ENCODE data around the gene UPK2.

Gene UPK2

DNA sequence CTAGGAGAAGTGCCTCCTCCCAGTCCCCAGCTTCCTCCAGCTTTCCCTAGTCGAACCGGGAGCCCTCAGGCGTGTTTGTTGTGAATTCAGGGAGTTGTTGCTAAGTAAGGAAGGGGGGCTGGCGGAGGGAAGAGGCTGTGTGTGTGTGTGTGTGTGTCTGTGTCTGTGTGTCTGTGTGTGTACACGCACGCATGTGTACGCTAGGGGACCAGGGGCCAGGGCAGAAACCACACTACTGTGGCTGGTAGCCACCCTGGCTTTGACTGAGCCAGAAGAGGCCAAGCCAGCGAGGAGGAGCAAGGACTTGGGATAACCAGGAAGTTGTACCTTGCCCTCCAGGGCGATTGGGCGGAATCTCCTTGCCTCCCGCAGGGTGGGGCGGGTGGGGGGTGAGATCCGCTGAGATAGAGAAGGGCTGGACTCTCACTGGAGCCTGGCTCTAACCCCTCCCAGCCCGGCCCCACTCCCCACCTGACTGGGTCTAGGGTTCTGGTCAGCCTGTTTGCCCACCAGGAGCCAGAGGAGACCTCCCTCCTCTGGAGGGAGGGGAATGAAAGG lies 37.9 kb upstream of the UPK2 start:
- peak; percentile 98 for DNase-seq

DNA sequence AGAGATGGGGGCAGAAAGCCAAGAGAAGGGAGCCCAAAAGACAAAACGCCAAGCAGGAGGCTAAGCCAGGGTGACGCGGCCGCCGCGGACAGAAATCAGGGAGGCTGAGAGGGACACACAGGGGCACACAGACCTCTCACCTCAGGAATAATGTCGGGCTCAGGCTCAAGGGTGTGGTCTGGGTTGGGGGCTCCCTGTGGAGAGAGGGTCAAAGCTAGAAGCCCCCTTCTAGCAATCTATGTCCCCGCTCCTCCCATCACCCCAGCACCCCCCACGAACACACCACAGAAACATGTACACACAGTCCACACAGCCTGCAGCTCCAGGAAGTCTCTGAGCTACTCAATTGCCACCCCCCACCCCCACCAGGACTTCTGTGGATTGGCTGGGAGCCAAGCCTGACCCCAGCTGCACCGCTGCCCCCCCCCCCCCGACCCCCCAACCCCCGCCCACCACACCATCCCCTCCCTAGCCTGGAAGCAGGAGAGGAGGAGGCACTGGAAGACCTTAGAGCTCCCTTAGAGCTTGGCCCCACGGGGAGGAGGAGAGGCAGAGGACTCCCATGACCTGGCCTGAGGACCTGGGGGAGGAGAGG lies 37.3 kb upstream of the UPK2 start:
- DNase-seq: peak; percentile 94

DNA sequence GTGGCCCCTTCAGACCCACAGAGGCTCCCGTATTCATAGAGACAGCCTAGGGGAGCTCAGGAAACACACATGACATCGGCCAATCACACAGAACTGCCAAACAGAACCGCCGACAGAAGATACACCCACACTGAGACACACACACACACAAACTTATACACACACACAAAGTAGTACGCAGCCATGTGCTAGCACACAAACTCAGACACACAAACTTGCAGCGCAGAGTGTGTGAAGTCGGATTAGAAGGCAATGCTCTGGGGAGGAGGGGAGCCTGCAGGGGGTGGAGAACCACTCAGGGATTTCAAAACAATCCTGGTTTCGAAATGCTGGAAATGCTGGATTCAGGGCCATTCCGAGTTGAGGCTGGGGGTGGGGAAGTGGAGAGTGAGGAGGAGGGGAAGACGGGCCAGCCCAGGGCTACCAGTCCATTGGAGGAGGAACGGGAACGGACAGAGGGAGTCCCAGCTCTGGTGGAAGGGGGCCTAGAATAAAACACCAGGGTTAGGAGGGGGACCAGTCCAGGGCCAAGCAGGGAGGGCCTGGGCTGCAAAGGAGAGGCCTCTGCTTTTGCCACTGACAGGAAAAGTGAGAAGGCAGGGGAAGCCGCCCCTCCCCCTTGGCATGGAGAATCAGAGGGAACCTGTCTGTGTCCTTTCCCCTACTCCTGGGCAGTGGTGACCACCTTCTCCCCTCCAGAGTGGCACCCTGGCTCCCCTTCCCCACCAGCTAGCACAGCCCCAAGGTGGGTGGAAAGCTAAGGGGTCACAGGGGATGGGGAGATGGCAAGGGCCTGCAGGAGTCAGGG lies 34.8 kb upstream of the UPK2 start:
- peak; percentile 33 for DNase-seq

DNA sequence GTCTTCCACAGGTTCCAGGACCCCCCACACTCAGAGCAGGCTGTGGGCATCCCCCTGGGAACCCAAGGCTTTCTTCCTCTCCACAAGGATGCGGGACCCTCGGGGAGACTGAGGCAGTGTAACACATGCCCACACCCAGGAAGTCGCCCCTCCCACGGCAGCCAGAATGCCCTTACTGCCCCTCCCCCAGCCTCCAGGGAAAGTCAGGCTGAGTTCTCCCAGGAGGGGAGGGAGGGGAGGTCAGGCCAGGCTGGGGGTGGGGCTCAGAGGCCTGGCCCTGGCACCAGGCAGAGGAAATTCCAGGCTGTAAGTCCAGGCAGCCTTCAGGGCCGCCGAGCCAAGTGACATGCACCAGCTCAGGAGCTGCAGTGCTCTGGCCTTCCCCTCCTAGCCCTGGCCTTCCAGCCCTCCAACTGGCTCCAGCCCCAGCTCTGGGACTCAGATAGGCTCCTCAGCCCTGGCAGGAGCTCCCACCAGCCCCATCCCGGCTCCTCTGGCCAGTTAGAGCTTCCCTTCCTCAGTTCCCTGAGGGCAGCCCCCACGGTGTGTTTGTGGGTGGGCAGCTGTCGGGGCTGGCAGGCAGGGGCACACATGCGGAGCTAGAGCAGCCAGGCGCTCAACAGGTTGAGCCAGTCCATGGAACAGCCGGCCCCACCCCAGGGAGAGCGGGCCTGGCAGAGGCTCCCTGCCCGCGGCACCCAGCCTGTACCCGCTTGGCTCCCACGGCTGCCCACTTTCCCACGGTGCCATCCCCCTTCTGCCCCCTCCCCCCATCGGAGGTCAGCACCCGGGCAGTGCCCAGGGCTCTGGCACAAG lies 34.0 kb upstream of the UPK2 start:
- peak; percentile 62 for DNase-seq

DNA sequence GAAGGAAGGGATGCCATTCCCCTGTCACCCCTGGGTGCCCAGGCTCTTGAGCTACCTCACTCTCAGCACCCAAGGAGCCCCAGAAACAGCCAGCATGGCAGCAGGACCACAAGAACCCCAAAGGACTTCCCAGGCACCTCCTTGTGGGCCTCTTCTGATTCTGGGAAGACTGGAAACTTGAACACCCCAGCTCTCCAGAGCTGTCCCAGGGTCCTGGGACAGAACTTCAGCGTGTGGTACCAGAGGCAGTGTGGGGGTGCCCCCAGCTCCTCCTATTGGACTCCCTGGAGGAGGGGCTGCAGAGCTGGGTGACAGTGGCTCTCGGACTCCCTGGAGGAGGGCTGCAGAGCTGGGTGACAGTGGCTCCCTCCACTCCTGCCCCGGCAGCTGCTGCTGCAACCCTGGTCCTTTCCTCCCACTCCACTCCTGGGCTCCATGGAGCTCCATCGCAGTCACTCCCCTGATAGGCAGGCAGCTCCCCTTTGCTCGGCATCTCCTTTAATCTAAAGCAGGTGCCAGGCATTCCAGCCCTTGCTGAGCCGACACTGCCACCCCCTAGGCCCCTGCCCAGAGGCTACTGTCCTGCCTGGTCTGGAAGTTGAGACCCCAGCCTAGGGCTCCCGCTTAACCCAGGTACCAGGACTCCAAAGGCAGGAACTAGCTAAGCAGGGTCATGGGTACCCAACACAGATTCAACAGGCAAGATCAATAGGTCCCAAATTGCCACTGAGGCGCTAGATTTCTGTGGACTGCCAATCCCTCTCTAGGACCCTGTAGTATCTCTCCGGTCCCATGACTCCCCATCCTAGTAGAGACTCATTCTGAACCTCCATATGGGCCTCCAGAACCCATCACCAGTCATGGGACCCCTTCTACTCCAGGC lies 33.1 kb upstream of the UPK2 start:
- DNase-seq: no peak

DNA sequence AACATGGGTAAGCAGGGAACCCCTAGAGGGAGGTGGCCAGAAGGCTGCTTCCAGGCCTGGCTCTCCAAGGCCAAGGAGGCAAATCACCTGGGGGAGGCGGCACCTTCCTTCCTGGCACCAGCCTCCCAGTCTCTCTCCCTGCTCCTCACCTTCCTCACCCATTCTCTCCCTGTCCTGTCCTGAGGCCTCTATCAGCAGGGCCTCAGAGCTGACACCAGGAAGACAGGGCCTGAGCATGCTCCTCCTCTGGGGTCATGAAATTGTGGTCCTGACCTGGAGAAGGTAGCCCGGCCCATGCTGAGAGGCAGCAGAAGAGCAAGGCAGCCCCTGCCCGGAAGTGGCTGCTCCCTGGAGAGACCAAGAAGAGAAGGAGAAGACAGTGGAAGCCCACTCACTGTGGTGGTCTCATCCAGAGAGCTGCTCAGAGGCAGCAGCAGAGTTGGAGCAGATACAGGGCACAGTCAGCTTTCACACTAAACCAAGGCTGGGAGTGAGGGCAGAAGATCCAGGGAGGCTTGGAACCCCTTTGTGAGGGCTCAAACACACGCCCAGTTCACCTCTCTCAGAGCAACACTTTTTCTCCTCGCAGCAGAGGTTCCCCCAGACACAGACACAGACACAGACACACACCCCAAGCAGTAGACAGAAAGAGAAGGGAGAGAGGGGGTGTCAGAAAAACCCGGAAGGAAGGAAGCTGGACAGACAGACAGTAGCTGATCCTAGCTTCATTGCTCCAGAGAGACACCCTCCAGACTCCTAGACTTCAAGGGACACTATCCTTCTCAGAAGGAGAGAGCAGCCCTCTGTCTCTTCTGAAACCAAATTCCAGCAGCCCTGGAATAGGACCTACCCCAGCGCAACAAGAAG lies 32.1 kb upstream of the UPK2 start:
- no peak for DNase-seq

DNA sequence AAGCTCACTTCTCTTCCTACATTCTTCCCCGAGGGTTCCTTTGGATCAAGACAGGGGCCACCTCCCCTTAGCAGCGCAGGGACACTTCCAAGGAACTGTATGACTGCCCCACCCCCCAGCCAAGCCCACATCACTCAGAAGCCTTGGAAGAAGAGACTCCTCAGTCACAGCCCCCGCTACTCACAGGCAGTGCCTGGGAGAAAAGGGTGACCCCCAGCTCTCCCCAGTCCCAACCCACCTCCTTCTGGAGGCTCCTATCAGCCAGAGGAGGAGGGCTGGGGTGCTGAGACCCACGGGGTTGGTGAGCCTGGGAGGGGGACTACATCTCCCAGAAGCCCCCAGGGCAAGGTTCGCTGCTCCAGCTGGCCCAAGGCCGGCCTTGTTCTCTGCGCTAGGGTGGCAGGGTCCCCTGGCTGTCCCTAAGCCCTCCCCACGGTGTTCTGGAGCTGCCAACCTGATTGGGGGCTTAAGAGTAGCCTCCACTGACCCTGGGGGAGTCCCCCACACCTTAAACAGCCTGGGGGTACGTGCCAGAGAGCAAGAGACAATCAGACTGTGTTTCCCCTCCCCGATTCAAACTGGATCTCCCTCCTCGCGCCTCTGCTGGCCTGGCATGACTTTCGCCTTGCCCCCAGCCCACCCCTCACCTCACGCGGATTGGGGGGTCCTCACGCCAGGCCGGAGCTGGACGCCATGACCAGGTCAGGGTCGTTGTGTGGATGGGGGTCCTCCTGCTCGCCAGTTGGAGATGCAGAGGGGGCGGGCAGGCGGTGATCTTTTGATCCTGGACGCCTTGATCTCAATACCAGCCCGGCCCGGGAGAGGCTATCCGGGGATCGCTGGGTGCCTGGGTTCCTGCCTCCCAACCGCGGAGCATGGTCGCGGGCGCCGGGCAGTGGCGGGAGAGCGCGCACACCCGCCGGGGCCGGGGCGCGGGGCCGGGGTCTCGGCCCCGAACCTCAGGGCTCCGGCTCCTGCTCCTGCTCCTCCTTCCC lies 31.2 kb upstream of the UPK2 start:
- peak; percentile 75 for DNase-seq

DNA sequence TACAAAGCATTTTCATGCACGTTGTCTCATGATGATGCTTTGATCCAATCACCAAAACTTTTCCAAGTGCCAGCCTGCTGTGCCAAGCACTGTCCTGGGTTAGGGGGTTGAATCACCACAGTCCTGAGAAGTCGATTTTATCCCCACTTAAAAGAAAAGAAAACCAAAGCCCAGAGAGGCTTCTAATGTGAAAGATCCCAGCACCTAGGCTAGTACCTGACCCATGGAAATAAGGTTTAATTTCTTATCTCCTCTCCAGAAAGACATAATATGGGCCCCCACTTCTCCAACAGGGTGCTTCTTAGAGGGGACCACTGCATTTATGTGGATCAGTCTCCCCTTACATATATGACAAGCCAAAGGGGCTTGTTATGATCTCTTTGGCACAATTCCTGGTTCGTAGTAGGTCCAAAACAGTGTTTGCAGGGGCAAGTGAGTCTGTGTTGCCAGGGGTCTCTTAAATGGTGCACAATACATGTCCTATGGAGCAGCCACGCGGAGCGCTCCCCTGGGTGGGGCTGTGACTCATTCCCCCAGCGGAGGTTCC lies 28.5 kb upstream of the UPK2 start:
- no peak for DNase-seq

DNA sequence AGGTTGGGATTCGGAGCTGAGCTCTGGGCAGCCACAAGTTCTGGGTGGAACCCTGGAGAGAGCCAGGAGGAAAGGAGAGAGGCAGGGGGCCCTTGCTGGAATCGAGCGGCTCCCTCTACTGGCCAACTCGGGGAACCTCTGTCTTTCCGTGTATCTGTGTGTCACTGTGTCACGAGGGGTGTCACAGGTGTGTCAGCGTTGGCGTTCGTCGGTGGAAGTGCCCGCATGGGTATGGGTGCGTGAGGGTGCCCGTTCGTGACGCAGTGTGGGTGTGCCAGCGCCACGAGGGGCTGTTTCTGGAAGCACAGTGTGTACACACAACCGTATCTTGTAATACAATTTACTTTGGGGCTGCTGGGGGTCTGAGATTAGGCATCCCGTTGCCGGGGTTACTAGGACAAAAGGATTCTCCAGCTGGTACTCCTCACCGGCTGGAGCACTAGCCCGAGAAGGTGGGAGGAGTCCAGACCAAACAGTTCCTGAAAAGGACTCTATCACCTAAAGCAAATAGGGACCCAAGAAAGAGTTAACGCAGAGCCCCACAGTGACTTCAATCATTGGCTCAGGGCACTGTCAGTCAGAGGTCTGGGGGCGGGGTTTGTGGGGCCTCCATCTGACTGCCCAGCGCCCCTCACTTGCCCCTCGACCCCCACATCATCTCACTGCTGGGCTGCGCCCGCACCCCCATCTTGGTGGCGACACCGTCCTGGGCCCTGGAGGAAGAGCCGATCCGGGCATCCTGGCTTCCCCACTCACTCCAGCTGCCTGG lies 27.8 kb upstream of the UPK2 start:
- DNase-seq: peak; percentile 95

DNA sequence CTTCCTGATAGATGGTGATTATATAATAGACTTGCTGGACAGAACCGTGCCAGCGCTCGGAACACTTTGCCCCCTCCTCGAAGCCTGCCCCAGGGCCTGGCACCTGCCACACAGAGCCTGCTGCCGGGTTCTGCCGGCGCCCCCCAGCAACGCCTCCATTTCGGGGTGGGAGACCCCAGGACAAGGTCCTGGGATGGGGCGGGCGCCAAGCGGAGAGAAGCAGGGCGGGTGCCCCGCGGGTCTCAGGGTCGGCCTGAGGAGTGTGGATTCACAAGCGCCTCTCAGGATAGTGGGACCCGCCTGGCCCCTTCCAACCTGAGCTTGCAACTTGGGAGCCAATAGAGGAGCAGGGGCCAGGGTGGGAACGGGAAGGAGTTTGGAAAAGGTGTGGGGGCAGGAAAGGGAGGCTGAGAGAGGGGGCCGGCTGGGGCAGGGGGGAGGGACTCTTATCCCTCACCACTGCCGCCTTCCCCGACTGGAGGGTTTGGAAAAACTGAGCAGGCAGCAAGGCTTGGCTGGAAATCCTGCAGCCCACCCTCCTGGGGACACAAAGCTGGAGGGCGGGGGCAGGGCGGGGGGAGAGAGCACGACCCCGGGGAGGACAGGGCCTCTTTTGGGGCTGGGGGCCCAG lies 27.1 kb upstream of the UPK2 start:
- DNase-seq: peak; percentile 91

DNA sequence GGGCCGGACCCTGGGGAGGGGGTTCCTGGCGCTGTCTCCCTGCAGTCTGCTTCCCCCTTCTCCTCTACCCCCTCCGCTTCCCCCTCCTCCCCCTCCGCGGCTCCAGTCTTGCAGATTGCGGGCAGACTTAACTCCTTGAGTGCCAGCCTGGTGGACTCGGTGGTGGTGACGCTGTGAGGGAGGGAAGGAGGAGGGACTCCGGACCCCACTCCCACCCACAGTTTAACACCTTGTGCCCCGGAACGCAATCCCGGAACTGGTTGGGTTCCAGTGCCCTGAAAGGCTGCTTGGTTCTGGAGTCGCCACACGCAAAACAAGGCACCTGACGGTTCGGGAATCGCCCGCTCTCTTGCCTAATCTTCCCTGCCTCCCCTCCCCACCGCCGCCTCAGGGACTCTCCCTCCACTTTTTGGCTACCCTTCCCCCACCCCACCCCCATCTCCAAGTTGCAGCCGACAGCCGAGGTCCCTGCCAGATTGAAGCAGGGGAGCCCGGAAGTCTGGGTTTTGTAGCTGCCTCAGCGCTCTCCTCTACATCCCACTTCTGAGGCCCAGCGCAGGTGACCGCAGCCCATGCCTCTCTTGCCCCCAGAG lies 26.5 kb upstream of the UPK2 start:
- DNase-seq: peak; percentile 96

DNA sequence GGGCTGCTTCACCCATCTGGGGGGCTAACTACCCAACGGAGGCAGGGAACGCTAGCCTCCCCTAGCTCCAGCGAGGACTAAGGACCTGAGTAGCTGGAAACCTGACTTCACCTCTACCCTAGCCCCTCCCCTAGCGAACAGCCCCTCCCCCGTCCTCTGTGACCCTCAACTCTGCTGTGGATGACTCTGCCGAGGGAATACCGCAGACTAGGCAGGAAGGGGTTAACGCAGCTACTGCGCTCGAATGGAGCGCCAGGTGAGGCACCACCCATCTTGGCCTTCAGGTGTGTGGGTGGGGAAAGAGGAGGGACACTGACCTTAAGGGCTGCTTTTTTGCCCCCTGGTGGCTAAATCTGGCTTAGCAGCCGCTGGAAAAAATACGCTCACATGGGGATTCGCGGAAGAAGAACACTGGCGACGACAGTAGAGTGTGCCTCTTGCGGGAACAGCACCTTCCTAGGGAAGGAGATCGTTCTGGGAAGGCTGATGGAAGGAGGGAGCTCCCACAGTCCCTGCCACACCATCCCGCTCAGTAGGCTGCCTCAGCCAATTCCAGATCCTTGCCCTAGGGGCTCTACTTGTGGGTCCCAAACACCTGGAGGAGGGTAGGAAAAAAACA lies 25.9 kb upstream of the UPK2 start:
- peak; percentile 98 for DNase-seq

DNA sequence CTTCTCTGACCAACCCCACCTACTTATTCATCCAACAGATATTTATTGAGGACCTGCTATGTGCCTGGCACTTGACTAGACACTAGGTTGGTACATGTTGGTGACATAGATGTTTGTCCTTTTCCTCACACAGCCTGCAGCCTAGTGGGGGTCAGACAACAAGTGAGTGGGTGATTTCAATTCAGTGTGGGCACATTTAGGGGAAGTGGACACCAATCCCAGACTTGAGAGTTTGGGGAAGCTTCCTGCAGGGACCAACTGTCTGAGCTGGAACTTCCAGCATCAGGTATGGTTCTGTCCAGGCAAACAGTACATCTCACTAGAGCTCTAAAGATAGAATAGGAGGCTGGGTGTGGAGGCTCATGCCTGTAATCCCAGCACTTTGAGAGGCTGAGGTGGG lies 24.5 kb upstream of the UPK2 start:
- DNase-seq: no peak

DNA sequence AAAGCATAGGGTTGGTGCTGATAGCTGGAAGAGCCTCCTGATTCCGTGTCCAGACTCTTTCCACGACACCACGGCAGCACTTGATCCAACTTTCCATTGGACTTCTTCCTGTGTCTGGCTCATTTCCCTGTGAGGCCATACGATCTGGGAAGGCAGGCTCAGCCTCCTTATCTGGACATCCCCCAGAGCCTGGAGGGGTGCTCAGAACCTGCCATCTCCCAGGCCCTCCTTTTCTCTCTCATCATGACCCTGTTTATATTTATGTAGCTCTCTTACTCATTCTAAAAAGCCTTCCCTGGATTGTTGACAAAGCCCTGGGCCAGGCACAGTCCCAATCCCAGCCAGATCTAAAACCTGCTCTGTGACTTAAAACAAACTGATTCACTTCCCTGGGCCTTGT lies 22.6 kb upstream of the UPK2 start:
- no peak for DNase-seq

DNA sequence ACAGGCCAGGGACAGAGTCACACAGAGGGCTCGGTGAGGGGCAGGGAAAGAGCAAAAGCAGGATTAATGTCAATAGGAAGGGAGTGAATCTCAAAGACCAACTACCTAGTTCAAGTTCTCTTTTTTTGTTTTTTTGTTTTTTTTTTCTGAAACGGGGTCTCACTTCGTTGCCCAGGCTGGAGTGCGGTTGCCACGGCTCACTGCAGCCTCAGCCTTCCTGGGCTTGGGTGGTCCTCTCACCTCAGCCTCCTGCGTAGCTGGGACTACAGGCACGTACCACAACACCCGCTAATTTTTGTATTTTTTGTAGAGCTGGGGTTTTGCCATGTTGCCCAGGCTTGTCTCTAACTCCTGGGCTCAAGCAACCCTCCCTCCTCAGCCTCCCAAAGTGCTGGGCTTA lies 20.7 kb upstream of the UPK2 start:
- no peak for DNase-seq

DNA sequence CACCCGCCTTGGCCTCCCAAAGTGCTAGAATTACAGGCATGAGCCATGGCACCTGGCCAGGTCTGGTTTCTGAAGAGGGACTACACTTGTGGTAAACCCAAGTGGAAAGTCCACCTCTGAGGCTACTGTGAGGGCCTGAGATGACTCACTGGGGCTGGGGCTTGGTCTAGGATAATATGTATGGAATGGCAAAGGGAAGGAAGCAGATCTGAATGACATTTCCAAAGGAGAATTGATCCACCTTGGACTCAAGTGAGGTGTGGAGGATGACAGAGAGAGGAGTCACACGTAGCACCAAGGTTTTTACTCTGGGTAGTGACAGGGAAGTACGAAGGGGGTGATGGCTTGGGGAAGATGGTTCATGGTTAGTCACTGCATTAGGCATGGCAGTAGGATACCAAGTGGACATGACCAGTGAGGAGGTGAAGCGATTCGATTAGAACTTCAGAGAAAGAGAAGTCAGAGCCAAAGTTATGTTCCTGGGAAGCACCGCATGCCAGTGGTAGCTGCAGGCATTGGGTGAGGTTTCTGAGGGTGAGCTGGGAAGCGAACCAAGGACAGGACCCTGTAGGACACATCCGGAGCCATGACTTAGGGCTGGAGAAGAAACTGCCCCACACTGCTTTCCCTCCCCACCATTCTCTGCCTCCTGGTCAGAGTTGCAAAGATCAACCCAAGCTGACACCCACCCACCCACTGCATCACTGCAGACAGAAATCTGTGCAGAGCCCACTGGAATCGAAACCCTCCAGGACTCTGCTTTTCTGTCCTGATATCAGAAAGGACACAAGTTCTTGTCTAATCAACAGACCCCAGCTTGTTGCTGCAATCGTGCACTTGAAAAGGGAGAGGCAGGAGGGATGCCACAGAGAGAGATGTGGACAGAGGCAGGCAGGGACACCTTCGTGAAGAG lies 17.4 kb upstream of the UPK2 start:
- no peak for DNase-seq
